Heart left ventricle (tissue), 16 donors: Measurements from ENCODE around the gene MEGF10. TPM values are rescaled to one million over a fixed set of nuclear protein-coding genes. Genes with fewer than 3 reads are reported as not detected.
A peak's percentile ranks its signal among the peaks of the same experiment; 100 is the strongest.

ENCODE experiments used
- ATAC-seq, 4 donors: fragments of 200-7000 bp; cut with Tn5 transposase; one replicate each; pipeline ENCODE4 v1.9.1; 2020 to 2022; ENCODE audit warnings: moderate library complexity in 4 of 4, mild to moderate bottlenecking in 3 of 4, moderate number of reproducible peaks in 1 of 4
- DNase-seq, 5 donors: peaks; one replicate each; pipeline ENCODE4 v3.0.0-alpha.2; 2020
- H3K27ac ChIP-seq, 12 donors: fragments of 200-600 bp; sonication (generic) in 4 of 12; one replicate each; pipeline versions ENCODE4 v1.5.0 to v1.8.0; 2016 to 2022; ENCODE audit warnings: mild to moderate bottlenecking in 2 of 12
- H3K27me3 ChIP-seq, 9 donors: fragments of 200-600 bp; sonication (generic) in 2 of 9; one replicate each; pipeline versions ENCODE4 v1.5.1 to v1.8.0; 2016 to 2022; ENCODE audit warnings: mild to moderate bottlenecking in 3 of 9
- H3K36me3 ChIP-seq, 9 donors: fragments of 200-600 bp; sonication (generic) in 2 of 9; one replicate each; pipeline versions ENCODE4 v1.5.0 to v1.8.0; 2018 to 2022; ENCODE audit warnings: mild to moderate bottlenecking in 2 of 9
- H3K4me1 ChIP-seq, 12 donors: fragments of 200-600 bp; sonication (generic) in 4 of 12; one replicate each; pipeline versions ENCODE4 v1.5.0 to v1.8.0; 2016 to 2022; ENCODE audit warnings: mild to moderate bottlenecking in 3 of 12
- H3K4me3 ChIP-seq, 12 donors: fragments of 200-600 bp; sonication (generic) in 4 of 12; one replicate each; pipeline versions ENCODE4 v1.5.0 to v1.8.0; 2017 to 2022; ENCODE audit warnings: mild to moderate bottlenecking in 9 of 12, moderate library complexity in 4 of 12
- H3K9me3 ChIP-seq, 12 donors: fragments of 200-600 bp; sonication (generic) in 4 of 12; one replicate each; pipeline versions ENCODE4 v1.5.0 to v1.8.0; 2016 to 2022; ENCODE audit warnings: mild to moderate bottlenecking in 1 of 12
- CTCF ChIP-seq, 12 donors: fragments of 200-600 bp; sonication (generic) in 4 of 12; IDR thresholded peaks; one replicate each; pipeline versions ENCODE4 v1.5.0 to v1.8.0; 2018 to 2022; ENCODE audit warnings: antibody characterized with exemption in 12 of 12, mild to moderate bottlenecking in 5 of 12
- POLR2A ChIP-seq, 2 donors: fragments of 450-650 bp; IDR thresholded peaks; one replicate each; pipeline ENCODE4 v1.6.1; 2017; ENCODE audit warnings: antibody characterized with exemption in 2 of 2, mild to moderate bottlenecking in 2 of 2, moderate library complexity in 2 of 2
- WGBS, 4 donors: extraction: QIAGEN DNeasy Blood & Tissue Kit in 2 of 4; methylation state at CpG; one replicate each; pipeline versions ENCODE4 v1.1.5 to v1.1.7; 2013 to 2018; 5-methylcytosine and 5-hydroxymethylcytosine counted together
- intact Hi-C, 10 donors: fragments of 100-400 bp; cut with DNase I; formaldehyde crosslinking; loops; one replicate each; pipeline versions ENCODE4 v1.11.1 to v1.14.2; 2022
- long read RNA-seq, 3 donors: library from polyadenylated mRNA; unstranded; transcript quantifications; one replicate each; pipeline ENCODE4 v2.0.0, GENCODE V29; 2020 to 2021
- polyA plus RNA-seq, 2 donors: library from polyadenylated mRNA; stranded (reverse); fragments of 200-250 nt; gene quantifications; one replicate each; pipeline ENCODE4 v1.2.3, GENCODE V29; 2013
- total RNA-seq, 9 donors: library from RNA; depleted of rRNA in 2 of 9; stranded (reverse); fragments of >200 nt in 2 of 9; fragmentation: NEBNext Ultra II Directional in 3 of 9; extraction: Animal tissue kit (Norgen Biotek cat#: 25700) in 3 of 9; gene quantifications; one replicate each; pipeline versions ENCODE4 v1.1.0 to v1.2.4, GENCODE V29; 2016 to 2023
- donor health status: ischemic (EF 13 %, LVEDD 7.1; RV severe dilation, severe dysfunction).
- donor health status: healthy with polysubstance abuse.
- donor health status: DM: no; HTN: yes; CAD: no.
- donor health status: DM: no; HTN: no; CAD: no.
- donor health status: ischemic (EF 25% LVEDD 6.9; RV normal size, moderate dysfunction).
- donor health status: ischemic (EF 25% LVEDD 5.7; RV mildly dilated, moderate dysfunction).
- donor health status: healthy.
- donor health status: DM: yes; HTN: yes; CAD: no.
- donor health status: ischemic (EF 35%, LVEDD 5.7; RV mildly dilated, moderate dysfunction).
- donor health status: nonischemic (EF 11% LVEDD 7.7; RV severe dilation, severe dysfunction).
- donor health status: DM: yes; HTN: yes; CAD: no.
- donor health status: PGD.
- donor health status: ischemic (EF 29% LVEDD 5.4; RV normal size, mild dysfunction).
- donor health status: nonischemic (EF 23%, LVEDD 6.1; RV moderate dilation, normal function).

Gene MEGF10
- total RNA-seq: 1 to 10 TPM in 1 of 9 donors, under 1 TPM in 8; 0.09 to 1.3 (median 0.37) TPM
- under 1 TPM; 0.04 to 0.28 TPM for polyA plus RNA-seq
- long read RNA-seq, donor 1: 0 reads
- long read RNA-seq, donor 2: 0 reads
- long read RNA-seq, donor 3: 0 reads

GRCh38 chr5:127290019-127290945 is at the start of gene MEGF10:
TSS of gene MEGF10 (plus strand) at chr5:127290796. CDS start at chr5:127331309, 40,513 bp downstream.
- 1 to 2% (median 1%) methylated on average over 33 to 61 of the region's 61 CpGs for WGBS, 4 donors
- peaks cover 0 to 12% (median 3%) of the 10 kb centered on the region in 12 donors for H3K4me1 ChIP-seq
- peaks cover 0 to 57% (median 33%) of the 10 kb centered on the region in 9 donors for H3K27me3 ChIP-seq
- H3K36me3 ChIP-seq: no peaks in the 10 kb centered on the region
- TF ChIP-seq CTCF (IDR thresholded peaks at IDR 0.05): peak; percentile 36 to 68 (median 60)
- TF ChIP-seq POLR2A (IDR thresholded peaks at IDR 0.05): no peak
- ATAC-seq (peak; percentile 37 to 85 (median 75)), DNase-seq (peak in 2 of 5 donors; percentile 21 to 45)
- peak within 1 kb of the TSS in 11 of 12 donors; percentile 16 to 47 (median 41) for H3K4me3 ChIP-seq
- H3K9me3 ChIP-seq: peaks cover 0 to 10% (median 0%) of the 10 kb centered on the region in 12 donors
- intact Hi-C loops: loop anchor here (1.0 to 10.0 kb wide), 10 partner anchors 147 to 207 kb away; no protein-coding TSS in a partner anchor
- H3K27ac ChIP-seq: no peak within 1 kb of the TSS

DNA sequence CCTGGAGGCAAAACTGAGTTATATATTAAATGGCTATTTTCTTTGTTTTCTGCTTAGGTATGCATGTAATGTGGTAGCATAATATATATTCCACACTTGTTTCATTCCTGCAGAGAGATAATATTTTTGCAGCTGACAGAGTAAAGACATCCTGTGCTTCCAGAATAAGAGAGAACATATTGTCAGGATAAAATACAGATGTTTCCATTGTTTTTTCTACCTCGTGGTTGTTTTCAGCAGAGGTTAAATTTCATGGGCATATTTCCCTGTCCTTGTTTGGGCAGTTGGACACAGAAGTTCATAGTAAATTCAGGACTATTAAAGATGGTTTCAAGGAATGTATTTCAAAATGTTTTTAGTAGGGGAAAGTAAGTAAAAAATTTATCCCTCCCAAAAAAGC is 47.6 kb upstream of the MEGF10 start:
- H3K4me1 ChIP-seq: no peaks in the 10 kb centered on the region
- TF ChIP-seq POLR2A (IDR thresholded peaks at IDR 0.05) (no peak), CTCF (IDR thresholded peaks at IDR 0.05) (no peak)
- no peak overlapping the region for H3K4me3 ChIP-seq
- 24 to 48% (median 30%) methylated on average over 1 of the region's 1 CpG for WGBS, 4 donors
- H3K27ac ChIP-seq: no peak overlapping the region
- intact Hi-C loops: no loop called here
- no peaks in the 10 kb centered on the region for H3K36me3 ChIP-seq
- H3K9me3 ChIP-seq: peaks cover 0 to 16% (median 3%) of the 10 kb centered on the region in 12 donors
- DNase-seq: no peak
- no peak for ATAC-seq
- no peaks in the 10 kb centered on the region for H3K27me3 ChIP-seq

DNA sequence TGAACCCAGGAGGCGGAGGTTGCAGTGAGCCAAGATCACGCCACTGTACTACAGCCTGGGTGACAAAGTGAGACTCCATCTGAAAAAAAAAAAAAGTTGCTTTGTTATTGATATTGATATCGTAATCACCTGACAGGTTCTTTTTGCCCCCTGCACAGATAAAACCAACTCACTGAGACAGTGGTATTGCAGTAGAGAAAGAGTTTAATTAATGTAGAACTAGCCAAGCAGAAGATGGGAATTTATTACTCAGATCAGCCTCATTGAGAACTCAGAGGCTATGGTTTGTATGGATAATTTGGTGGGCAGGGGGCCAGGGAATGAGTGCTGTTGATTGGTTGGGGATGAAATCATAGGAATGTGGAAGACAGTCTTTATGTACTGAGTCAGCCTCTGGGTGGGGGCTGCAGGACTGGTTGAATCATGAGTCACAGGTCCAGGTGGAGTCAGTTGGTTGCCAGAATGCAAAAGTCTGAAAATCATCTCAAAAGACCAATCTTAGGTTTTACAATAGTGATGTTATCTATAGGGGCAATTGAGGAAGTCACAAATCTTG is 35.8 kb upstream of the MEGF10 start:
- TF ChIP-seq CTCF (IDR thresholded peaks at IDR 0.05): no peak
- TF ChIP-seq POLR2A (IDR thresholded peaks at IDR 0.05): no peak
- intact Hi-C loops: no loop called here
- Histone ChIP-seq H3K4me3 (no peak overlapping the region), H3K27me3 (no peaks in the 10 kb centered on the region), H3K9me3 (peaks cover 0 to 22% (median 11%) of the 10 kb centered on the region in 12 donors), H3K4me1 (no peaks in the 10 kb centered on the region), H3K27ac (no peak overlapping the region), H3K36me3 (no peaks in the 10 kb centered on the region)
- no peak for DNase-seq
- ATAC-seq: no peak
- 94 to 98% (median 96%) methylated on average over 3 of the region's 3 CpGs for WGBS, 4 donors
